HG03108 (cell line): ENCODE measurements around the gene RGS12.

Experiments
- ATAC-seq: cut with Tn5 transposase; IDR thresholded peaks from one replicate; pipeline ENCODE4 v1.9.1; 2021; ENCODE audit warnings: moderate library complexity; ENCODE audit not compliant: unreplicated experiment

The RGS12 gene

GRCh38 chr4:3269991-3270611 is 22.7 kb upstream of the RGS12 start:
- ATAC-seq = no peak

- no peak for ATAC-seq
These were observed 21.7 kb upstream of the RGS12 start for GRCh38 chr4:3271131-3271530.

GRCh38 chr4:3276986-3277385 is 15.8 kb upstream of the RGS12 start:
- no peak for ATAC-seq

- no peak for ATAC-seq
These were observed 12.4 kb upstream of the RGS12 start for GRCh38 chr4:3280466-3280865.

- no peak for ATAC-seq
These were observed 9.3 kb upstream of the RGS12 start for GRCh38 chr4:3283483-3283882.

- ATAC-seq = no peak
These were observed 8.9 kb upstream of the RGS12 start for GRCh38 chr4:3283916-3284315.

- no peak for ATAC-seq
These were observed 7.9 kb upstream of the RGS12 start for GRCh38 chr4:3284734-3285557.

- peak; percentile 92 for ATAC-seq
These were observed 7.1 kb upstream of the RGS12 start for GRCh38 chr4:3285558-3286334.

GRCh38 chr4:3286335-3287175 is 6.3 kb upstream of the RGS12 start:
- no peak for ATAC-seq

GRCh38 chr4:3287271-3287971 is 5.4 kb upstream of the RGS12 start:
- no peak for ATAC-seq

- no peak for ATAC-seq
These were observed 4.8 kb upstream of the RGS12 start for GRCh38 chr4:3287972-3288570.

GRCh38 chr4:3288571-3289094 is 4.2 kb upstream of the RGS12 start:
- no peak for ATAC-seq

GRCh38 chr4:3290476-3290875 is 2.3 kb upstream of the RGS12 start:
- no peak for ATAC-seq

- no peak for ATAC-seq
These were observed 1.9 kb upstream of the RGS12 start for GRCh38 chr4:3290889-3291321.

GRCh38 chr4:3291411-3291968 is 1.3 kb upstream of the RGS12 start:
- ATAC-seq = no peak

- ATAC-seq = peak; percentile 4
These were observed 751 bp upstream of the RGS12 start for GRCh38 chr4:3291969-3292570.

- ATAC-seq = peak; percentile 4
These were observed 875 bp downstream of the RGS12 start for GRCh38 chr4:3293401-3294391.
